GM12865 (cell line): ENCODE results near the gene PLK2.

Experiments used
- DNase-seq: peaks from one replicate; pipeline ENCODE4 v3.0.0; 2010; ENCODE audit warnings: low read depth
- H3K4me3 ChIP-seq: 2 replicates; pipeline ENCODE4 v1.5.1; 2011; ENCODE audit warnings: mild to moderate bottlenecking, low read depth, low read length, control low read depth
- TF ChIP-seq, protein P1 (sequence below): IDR thresholded peaks from 2 replicates; pipeline ENCODE4 v1.5.1; 2011; ENCODE audit warnings: low read length, control low read depth, low read depth, inconsistent platforms; ENCODE audit not compliant: insufficient read depth; ENCODE audit errors: missing control alignments

PLK2 gene

DNA sequence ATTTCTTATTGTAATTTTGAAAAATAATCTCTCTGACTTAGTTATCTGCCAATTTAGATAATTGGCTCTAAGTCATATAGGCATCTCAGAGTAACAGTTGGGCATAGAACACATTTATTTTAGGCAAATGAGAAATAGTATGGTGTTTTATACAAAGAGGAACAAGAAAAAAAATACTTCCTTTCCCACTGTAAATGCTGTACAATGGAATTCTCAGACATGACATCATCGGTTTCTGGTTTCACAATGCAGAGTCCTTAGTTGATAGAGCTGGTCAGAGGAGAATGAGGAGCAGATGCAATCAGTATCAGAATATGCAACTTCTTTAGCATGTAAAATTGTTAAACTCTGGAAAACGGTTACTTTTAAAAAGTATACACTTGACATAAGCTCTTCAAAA lies 49.4 kb downstream of the PLK2 start:
- TF ChIP-seq, protein P1, sequence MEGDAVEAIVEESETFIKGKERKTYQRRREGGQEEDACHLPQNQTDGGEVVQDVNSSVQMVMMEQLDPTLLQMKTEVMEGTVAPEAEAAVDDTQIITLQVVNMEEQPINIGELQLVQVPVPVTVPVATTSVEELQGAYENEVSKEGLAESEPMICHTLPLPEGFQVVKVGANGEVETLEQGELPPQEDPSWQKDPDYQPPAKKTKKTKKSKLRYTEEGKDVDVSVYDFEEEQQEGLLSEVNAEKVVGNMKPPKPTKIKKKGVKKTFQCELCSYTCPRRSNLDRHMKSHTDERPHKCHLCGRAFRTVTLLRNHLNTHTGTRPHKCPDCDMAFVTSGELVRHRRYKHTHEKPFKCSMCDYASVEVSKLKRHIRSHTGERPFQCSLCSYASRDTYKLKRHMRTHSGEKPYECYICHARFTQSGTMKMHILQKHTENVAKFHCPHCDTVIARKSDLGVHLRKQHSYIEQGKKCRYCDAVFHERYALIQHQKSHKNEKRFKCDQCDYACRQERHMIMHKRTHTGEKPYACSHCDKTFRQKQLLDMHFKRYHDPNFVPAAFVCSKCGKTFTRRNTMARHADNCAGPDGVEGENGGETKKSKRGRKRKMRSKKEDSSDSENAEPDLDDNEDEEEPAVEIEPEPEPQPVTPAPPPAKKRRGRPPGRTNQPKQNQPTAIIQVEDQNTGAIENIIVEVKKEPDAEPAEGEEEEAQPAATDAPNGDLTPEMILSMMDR: no peak
- DNase-seq: no peak
- no peak overlapping the region for H3K4me3 ChIP-seq

DNA sequence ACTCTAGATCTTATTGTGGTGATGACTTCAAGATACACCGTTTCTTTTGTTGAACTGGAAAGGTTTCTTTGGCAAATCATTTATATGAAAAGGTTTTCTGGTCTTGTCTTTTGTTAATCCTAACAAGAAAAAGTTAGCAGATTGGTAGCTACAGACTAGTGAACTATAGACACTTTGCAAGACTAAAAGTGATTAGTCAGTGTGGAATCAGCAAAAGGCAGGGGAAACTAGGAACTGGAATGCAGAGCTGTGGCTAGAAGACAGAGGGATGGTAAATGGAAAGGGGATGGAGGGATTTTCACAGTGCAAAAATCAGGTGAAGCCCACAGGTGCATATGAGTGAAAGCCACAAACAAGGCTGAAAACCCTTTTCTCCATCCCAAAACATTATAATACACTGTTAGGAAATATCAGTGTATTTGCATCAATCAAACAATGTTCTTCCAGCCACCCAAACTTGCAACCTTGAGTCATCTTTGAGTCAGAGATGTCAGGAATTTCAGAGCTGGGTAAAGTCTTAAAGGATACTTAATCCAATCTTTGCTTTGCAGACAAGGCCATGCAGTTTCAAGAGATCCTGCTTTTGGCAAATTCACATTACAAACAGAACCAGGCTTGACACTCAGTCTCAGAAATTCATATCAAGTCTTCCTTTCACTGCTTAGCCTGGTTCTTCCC lies 52.7 kb downstream of the PLK2 start:
- H3K4me3 ChIP-seq: no peak overlapping the region
- DNase-seq: no peak
- TF ChIP-seq, protein P1: no peak

DNA sequence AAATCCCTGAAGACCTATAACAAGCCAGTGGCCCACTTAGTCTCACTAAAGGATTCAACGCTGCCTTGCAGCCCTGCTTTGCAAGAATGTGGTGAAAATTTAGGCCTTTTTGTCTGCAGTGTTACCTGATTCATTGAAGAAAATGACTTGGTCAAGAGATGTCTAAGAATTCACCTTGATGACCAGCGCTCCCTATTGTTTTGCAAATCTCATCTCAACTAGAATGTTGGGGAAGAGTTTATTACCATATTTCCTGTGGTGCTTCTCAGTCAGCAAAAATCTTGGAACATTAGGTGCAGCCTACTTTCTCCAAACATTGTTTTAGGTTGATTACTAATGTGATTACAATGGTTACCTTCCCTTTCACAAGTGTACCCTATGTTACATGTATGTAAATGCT lies 53.5 kb downstream of the PLK2 start:
- DNase-seq: no peak
- no peak overlapping the region for H3K4me3 ChIP-seq
- TF ChIP-seq, protein P1: no peak

DNA sequence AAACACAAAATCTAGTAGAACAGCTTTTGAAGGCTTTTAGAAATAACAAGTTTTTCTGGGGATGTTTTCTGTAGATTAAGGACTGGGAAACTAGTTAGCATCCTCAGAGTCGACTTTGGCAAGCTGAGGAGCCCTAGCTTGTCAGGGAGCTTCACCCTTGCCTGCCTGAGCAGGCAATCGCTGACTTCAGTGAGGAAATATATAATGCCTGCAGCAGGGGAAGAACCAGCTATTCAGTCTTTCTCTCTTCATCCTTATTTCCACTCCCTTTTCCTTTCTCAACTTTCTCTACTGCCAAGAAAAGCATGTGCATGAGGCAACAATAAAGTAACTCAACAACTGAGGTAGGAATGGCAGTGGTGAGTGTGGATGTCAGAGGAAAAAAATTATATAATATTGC lies 54.7 kb downstream of the PLK2 start:
- no peak for DNase-seq
- TF ChIP-seq, protein P1: no peak
- no peak overlapping the region for H3K4me3 ChIP-seq

DNA sequence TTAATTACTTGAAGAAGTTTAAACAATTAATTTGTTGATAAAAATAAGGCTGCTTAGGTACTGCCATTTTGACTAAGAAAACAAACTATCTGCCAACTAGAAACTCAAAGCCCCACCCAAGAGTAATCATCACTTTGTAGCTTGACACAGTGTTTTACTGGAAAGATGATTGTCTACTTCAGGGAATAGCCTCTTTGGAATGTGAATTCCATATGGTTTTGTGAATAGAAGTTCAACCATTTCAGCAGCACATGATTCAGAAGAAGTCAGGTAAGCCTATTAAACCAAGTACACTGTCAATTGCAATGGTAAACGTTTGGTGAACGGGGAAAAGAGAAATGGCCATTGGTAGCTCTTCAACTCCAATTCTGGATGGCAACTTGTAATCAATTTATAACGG lies 55.2 kb downstream of the PLK2 start:
- no peak overlapping the region for H3K4me3 ChIP-seq
- no peak for DNase-seq
- TF ChIP-seq, protein P1: no peak
